RWPE2 (cell line): ENCODE measurements around the gene MAEA.

Source experiments
- ATAC-seq: fragments of 200-7000 bp; cut with Tn5 transposase; 3 replicates; pipeline ENCODE4 v1.9.1; 2021; ENCODE audit warnings: low read depth
- DNase-seq: peaks from one replicate; pipeline ENCODE4 v3.0.0-alpha.2; 2020; ENCODE audit warnings: low spot score
- H3K27ac ChIP-seq: fragments of 450-650 bp; 2 replicates; pipeline ENCODE4 v1.5.1; 2017; ENCODE audit warnings: mild to moderate bottlenecking; ENCODE audit not compliant: poor library complexity, severe bottlenecking
- H3K27me3 ChIP-seq: fragments of 250-450 bp; sonication (Bioruptor Pico); 2 replicates; pipeline ENCODE4 v1.5.1; 2021; ENCODE audit warnings: mild to moderate bottlenecking, moderate library complexity; ENCODE audit not compliant: insufficient read depth, poor library complexity, severe bottlenecking
- H3K36me3 ChIP-seq: fragments of 250-450 bp; sonication (Bioruptor Pico); 2 replicates; pipeline ENCODE4 v1.5.1; 2020; ENCODE audit warnings: low read depth, mild to moderate bottlenecking, moderate library complexity
- H3K4me1 ChIP-seq: fragments of 250-450 bp; sonication (Bioruptor Pico); 2 replicates; pipeline ENCODE4 v1.5.1; 2021; ENCODE audit warnings: mild to moderate bottlenecking, moderate library complexity; ENCODE audit not compliant: insufficient read depth, poor library complexity, severe bottlenecking
- H3K4me3 ChIP-seq: fragments of 250-450 bp; sonication (Bioruptor Pico); 2 replicates; pipeline ENCODE4 v1.5.1; 2021; ENCODE audit warnings: mild to moderate bottlenecking, moderate library complexity; ENCODE audit not compliant: severe bottlenecking
- H3K9me3 ChIP-seq: fragments of 250-450 bp; sonication (Bioruptor Pico); 2 replicates; pipeline ENCODE4 v1.5.1; 2021; ENCODE audit warnings: mild to moderate bottlenecking, moderate library complexity; ENCODE audit not compliant: severe bottlenecking
- TF ChIP-seq, protein P1 (sequence below): fragments of 450-650 bp; IDR thresholded peaks from one replicate; pipeline ENCODE4 v1.5.1; 2017; ENCODE audit warnings: mild to moderate bottlenecking, moderate library complexity; ENCODE audit not compliant: poor library complexity, severe bottlenecking

Gene MAEA

DNA sequence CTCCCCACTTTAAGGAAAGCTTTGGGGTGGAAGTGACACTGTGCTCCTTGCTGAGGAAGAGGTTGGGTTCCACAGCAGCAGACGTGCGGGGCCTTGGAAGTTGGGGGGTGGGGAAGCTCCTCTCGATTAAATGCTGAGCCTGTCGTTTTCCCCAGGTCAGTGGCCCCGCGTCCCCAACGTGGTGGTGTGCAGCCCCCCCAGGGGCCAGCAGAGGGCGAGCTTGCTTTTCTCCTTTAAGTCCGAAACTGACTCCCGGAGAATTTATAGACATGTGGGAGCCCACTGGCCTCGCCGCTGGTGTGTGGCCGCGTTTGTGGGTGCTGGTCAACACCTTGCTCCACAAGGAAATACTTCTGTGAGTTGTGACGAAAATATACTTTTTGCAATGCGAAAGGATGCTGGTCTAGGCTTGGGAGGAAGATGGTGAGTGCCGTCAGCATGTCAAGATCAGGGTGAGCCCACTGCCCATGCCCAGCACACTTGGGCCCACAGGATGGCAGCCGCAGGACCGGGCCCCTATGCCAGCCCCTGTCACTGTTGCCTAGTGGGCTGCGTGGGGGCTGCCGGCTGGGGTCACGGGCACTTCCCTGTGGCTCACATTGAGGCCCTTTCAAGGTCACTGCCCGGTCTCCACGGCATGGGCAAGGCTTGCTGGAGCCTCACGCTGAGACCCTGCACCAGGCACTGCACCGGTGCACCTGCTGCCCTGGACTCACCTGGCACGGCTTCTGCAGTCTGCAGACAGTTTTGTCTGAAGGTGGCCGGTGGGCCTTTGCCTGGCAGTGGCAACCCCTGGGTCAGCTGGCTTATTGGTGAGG is 66.7 kb downstream of the MAEA start:
- DNase-seq (no peak), ATAC-seq (no peak)
- no peaks in the 10 kb centered on the region for H3K27me3 ChIP-seq
- H3K9me3 ChIP-seq: no peaks in the 10 kb centered on the region
- no peak overlapping the region for H3K27ac ChIP-seq
- no peaks in the 10 kb centered on the region for H3K4me1 ChIP-seq
- peaks cover 36% of the 10 kb centered on the region for H3K36me3 ChIP-seq
- TF ChIP-seq, protein P1, sequence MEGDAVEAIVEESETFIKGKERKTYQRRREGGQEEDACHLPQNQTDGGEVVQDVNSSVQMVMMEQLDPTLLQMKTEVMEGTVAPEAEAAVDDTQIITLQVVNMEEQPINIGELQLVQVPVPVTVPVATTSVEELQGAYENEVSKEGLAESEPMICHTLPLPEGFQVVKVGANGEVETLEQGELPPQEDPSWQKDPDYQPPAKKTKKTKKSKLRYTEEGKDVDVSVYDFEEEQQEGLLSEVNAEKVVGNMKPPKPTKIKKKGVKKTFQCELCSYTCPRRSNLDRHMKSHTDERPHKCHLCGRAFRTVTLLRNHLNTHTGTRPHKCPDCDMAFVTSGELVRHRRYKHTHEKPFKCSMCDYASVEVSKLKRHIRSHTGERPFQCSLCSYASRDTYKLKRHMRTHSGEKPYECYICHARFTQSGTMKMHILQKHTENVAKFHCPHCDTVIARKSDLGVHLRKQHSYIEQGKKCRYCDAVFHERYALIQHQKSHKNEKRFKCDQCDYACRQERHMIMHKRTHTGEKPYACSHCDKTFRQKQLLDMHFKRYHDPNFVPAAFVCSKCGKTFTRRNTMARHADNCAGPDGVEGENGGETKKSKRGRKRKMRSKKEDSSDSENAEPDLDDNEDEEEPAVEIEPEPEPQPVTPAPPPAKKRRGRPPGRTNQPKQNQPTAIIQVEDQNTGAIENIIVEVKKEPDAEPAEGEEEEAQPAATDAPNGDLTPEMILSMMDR: peak; percentile 72
- no peak overlapping the region for H3K4me3 ChIP-seq

DNA sequence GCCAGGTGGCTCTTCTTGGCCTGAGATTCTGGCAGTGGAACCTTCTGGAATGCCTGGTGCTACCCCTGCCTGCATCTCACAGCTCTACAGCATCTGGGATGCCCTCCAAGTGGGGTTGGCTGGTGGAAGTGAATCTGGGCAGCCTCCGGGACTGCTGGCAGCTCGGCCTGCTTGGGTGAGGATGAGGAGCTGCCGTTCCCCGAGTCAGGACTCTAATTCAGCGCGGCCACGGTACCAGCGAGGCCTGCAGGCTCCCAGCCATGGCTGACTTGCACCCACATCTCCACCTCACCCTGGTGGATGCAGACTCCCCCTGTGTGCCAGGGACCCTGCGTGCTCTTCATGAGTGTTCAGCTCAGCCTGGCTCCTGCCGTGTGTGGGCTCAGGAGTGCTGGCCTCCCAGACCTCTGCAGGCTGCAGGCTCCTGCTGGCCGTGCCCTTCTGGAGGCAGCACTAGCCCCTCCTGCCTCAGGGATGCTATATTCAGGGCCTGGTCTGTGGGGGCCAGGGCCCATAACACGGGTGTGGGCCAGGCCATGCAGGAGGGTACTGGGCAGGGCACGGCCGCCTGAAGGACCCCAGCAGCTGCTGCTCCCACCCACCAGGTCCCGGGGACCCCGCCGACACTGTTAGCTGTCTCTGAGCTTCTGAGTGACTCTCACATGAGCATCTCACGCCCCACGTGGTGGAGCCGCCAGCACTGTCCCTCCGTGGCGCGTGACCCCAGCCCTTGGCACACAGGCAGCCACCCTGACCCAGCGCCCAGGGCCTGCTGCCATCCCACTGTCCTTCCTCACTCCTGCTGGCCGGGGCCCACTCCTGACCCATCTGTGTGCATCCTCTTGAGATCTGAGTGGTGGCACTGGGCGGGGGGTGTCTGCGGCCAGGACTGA is 67.9 kb downstream of the MAEA start:
- TF ChIP-seq, protein P1: no peak
- Histone ChIP-seq H3K4me3 (no peak overlapping the region), H3K27ac (no peak overlapping the region), H3K9me3 (no peaks in the 10 kb centered on the region), H3K27me3 (no peaks in the 10 kb centered on the region), H3K4me1 (no peaks in the 10 kb centered on the region), H3K36me3 (peaks cover 30% of the 10 kb centered on the region)
- no peak for DNase-seq
- ATAC-seq: no peak

DNA sequence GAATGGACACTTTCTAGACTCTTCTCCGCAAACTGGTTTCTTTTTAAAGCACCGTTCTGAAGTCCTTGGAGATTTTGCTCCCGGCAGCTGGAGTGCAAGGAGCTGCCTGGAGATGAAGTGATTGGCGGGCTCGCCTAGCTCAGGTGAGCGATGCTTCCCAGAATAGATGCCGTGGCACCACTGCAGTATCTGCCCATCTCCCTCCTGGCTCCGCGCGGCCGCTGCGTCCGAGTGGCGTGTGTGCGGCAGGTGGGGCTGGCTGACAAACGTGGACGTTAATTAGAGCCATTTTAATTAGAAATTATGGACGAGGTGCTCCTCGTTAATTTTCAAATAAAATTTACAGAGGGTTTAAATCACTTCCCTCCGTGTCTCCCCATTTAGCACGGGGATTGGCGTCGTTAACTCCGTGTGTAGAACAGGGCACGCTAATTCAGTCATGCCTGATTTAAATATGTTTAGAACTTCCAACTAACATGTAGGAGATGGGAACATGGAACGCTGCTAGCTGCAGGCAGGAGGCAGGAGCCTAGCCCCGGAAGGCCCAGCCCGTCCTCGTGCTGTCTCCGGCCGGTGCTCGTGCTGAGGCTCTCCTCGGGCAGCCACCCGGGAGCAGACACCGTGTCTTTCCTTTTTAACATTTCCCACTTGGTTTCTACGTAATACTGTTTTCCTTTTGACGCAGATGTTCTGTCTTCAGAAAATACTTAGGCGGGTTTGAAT is 68.9 kb downstream of the MAEA start:
- H3K27ac ChIP-seq: no peak overlapping the region
- no peaks in the 10 kb centered on the region for H3K9me3 ChIP-seq
- TF ChIP-seq, protein P1: no peak
- peaks cover 20% of the 10 kb centered on the region for H3K36me3 ChIP-seq
- no peak for DNase-seq
- no peak for ATAC-seq
- no peak overlapping the region for H3K4me3 ChIP-seq
- no peaks in the 10 kb centered on the region for H3K27me3 ChIP-seq
- H3K4me1 ChIP-seq: no peaks in the 10 kb centered on the region

DNA sequence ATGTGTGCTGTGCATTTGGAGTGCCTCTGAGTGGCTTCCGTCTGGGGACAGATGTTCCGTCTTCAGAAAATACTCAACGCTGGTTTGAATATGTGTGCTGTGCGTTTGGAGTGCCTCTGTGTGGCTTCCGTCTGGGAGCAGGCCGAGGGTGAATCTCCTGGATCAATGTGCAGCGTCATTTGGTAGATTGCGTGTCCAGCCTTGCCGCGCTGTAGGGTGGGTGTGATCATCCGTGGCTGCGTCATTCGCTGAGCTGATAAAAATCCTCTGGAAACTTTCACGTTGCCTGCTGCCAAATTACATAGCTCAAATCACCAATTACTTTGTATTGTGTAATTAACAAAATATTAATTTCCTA is 69.4 kb downstream of the MAEA start:
- H3K36me3 ChIP-seq: peaks cover 20% of the 10 kb centered on the region
- no peaks in the 10 kb centered on the region for H3K27me3 ChIP-seq
- TF ChIP-seq, protein P1: no peak

More for the DNA sequence above, 69.4 kb downstream of the MAEA start:
- ATAC-seq: no peak
- H3K4me3 ChIP-seq: no peak overlapping the region
- H3K27ac ChIP-seq: no peak overlapping the region
- H3K4me1 ChIP-seq: no peaks in the 10 kb centered on the region
- DNase-seq: no peak
- no peaks in the 10 kb centered on the region for H3K9me3 ChIP-seq
